Measurements from ENCODE around the gene C10orf95. TPM values are rescaled to one million over a fixed set of nuclear protein-coding genes. Genes with fewer than 3 reads are reported as not detected.

Gene C10orf95
- total and polyA plus RNA-seq, 10 of the 15 experiments (the other 5 are each of a cell fraction or from before 2014, with no cell fraction given) = 0.06 to 1.1 (median 0.31) TPM

DNA sequence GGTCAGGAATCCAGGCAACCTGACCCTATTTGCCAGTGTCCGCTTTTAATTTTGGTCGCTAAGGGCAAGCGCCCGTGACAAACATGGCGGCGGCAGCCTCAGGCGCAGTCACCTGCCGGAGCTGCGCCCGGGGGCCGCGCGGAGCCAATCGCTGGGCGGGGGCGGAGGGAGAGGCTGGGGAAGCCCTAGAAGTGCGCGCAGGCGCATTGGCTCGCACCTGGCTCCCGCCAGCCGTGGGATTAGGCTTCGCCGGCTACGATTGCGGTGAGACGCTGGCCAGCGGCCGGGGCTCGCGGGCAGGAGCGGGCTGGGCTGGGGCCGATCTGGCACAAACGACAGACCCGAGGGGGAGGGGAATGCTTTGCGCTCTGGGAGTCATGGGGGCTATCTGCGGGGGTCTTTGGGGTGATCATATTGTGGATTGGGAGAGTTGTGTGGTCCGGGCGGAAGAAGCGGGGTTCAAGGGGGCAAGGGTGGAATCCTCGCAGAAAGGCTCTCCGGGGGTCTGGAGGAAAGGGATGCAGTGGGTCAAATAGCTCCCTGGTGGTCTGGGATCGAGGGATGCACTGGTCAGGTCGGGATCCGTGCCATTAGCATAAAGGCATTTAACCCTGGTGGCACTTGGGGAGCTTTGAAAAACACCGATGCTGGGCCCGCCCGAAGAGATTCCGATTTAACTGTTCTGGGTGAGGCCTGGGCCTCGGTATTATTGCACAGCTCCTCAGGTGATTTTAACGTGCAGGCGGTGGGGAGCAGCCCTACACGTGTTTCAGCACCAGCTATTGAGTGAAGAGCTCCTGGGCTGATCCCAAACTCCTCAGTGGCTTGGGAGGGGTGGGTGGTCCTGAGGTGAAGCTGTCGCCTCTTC is 10.1 kb upstream of the C10orf95 start (continued):
- TF ChIP-seq, protein P1, sequence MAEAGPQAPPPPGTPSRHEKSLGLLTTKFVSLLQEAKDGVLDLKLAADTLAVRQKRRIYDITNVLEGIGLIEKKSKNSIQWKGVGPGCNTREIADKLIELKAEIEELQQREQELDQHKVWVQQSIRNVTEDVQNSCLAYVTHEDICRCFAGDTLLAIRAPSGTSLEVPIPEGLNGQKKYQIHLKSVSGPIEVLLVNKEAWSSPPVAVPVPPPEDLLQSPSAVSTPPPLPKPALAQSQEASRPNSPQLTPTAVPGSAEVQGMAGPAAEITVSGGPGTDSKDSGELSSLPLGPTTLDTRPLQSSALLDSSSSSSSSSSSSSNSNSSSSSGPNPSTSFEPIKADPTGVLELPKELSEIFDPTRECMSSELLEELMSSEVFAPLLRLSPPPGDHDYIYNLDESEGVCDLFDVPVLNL (IDR thresholded peaks at IDR 0.05; ENCODE audit: low read depth, low read length) = no peak
- TF ChIP-seq, protein P2, sequence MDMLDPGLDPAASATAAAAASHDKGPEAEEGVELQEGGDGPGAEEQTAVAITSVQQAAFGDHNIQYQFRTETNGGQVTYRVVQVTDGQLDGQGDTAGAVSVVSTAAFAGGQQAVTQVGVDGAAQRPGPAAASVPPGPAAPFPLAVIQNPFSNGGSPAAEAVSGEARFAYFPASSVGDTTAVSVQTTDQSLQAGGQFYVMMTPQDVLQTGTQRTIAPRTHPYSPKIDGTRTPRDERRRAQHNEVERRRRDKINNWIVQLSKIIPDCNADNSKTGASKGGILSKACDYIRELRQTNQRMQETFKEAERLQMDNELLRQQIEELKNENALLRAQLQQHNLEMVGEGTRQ (IDR thresholded peaks at IDR 0.05; ENCODE audit: borderline replicate concordance, low read depth, low read length) = peak; percentile 81
- TF ChIP-seq USF1 (IDR thresholded peaks at IDR 0.05; ENCODE audit: borderline replicate concordance, extremely low read length, insufficient read depth, low read depth, low read length) (peak; percentile 90), ZSCAN29 (IDR thresholded peaks at IDR 0.05) (no peak), CREB1 (IDR thresholded peaks at IDR 0.05; ENCODE audit: low read depth) (peak; percentile 85), GABPA (IDR thresholded peaks at IDR 0.05; ENCODE audit: low read depth) (no peak), NRF1 (conservative IDR thresholded peaks at IDR 0.05; ENCODE audit: low read depth, low read length) (peak; percentile 77), SMAD5 (IDR thresholded peaks at IDR 0.05; ENCODE audit: low read depth) (no peak), ESRRA (IDR thresholded peaks at IDR 0.05; ENCODE audit: low read length) (no peak), YY1 (IDR thresholded peaks at IDR 0.05; ENCODE audit: low read depth, low read length) (peak; percentile 100)
- TF ChIP-seq, protein P3, sequence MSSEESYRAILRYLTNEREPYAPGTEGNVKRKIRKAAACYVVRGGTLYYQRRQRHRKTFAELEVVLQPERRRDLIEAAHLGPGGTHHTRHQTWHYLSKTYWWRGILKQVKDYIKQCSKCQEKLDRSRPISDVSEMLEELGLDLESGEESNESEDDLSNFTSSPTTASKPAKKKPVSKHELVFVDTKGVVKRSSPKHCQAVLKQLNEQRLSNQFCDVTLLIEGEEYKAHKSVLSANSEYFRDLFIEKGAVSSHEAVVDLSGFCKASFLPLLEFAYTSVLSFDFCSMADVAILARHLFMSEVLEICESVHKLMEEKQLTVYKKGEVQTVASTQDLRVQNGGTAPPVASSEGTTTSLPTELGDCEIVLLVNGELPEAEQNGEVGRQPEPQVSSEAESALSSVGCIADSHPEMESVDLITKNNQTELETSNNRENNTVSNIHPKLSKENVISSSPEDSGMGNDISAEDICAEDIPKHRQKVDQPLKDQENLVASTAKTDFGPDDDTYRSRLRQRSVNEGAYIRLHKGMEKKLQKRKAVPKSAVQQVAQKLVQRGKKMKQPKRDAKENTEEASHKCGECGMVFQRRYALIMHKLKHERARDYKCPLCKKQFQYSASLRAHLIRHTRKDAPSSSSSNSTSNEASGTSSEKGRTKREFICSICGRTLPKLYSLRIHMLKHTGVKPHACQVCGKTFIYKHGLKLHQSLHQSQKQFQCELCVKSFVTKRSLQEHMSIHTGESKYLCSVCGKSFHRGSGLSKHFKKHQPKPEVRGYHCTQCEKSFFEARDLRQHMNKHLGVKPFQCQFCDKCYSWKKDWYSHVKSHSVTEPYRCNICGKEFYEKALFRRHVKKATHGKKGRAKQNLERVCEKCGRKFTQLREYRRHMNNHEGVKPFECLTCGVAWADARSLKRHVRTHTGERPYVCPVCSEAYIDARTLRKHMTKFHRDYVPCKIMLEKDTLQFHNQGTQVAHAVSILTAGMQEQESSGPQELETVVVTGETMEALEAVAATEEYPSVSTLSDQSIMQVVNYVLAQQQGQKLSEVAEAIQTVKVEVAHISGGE (CRISPR knock-in tag; IDR thresholded peaks at IDR 0.05) = no peak
- TF ChIP-seq, protein P4, sequence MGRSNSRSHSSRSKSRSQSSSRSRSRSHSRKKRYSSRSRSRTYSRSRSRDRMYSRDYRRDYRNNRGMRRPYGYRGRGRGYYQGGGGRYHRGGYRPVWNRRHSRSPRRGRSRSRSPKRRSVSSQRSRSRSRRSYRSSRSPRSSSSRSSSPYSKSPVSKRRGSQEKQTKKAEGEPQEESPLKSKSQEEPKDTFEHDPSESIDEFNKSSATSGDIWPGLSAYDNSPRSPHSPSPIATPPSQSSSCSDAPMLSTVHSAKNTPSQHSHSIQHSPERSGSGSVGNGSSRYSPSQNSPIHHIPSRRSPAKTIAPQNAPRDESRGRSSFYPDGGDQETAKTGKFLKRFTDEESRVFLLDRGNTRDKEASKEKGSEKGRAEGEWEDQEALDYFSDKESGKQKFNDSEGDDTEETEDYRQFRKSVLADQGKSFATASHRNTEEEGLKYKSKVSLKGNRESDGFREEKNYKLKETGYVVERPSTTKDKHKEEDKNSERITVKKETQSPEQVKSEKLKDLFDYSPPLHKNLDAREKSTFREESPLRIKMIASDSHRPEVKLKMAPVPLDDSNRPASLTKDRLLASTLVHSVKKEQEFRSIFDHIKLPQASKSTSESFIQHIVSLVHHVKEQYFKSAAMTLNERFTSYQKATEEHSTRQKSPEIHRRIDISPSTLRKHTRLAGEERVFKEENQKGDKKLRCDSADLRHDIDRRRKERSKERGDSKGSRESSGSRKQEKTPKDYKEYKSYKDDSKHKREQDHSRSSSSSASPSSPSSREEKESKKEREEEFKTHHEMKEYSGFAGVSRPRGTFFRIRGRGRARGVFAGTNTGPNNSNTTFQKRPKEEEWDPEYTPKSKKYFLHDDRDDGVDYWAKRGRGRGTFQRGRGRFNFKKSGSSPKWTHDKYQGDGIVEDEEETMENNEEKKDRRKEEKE (IDR thresholded peaks at IDR 0.05) = no peak
- TF ChIP-seq, protein P5, sequence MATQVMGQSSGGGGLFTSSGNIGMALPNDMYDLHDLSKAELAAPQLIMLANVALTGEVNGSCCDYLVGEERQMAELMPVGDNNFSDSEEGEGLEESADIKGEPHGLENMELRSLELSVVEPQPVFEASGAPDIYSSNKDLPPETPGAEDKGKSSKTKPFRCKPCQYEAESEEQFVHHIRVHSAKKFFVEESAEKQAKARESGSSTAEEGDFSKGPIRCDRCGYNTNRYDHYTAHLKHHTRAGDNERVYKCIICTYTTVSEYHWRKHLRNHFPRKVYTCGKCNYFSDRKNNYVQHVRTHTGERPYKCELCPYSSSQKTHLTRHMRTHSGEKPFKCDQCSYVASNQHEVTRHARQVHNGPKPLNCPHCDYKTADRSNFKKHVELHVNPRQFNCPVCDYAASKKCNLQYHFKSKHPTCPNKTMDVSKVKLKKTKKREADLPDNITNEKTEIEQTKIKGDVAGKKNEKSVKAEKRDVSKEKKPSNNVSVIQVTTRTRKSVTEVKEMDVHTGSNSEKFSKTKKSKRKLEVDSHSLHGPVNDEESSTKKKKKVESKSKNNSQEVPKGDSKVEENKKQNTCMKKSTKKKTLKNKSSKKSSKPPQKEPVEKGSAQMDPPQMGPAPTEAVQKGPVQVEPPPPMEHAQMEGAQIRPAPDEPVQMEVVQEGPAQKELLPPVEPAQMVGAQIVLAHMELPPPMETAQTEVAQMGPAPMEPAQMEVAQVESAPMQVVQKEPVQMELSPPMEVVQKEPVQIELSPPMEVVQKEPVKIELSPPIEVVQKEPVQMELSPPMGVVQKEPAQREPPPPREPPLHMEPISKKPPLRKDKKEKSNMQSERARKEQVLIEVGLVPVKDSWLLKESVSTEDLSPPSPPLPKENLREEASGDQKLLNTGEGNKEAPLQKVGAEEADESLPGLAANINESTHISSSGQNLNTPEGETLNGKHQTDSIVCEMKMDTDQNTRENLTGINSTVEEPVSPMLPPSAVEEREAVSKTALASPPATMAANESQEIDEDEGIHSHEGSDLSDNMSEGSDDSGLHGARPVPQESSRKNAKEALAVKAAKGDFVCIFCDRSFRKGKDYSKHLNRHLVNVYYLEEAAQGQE (IDR thresholded peaks at IDR 0.05; ENCODE audit: low read depth, low read length) = peak; percentile 70
